Stomach (tissue), 9 donors: ENCODE measurements around the gene STK35. TPM values are rescaled to one million over a fixed set of nuclear protein-coding genes. Genes with fewer than 3 reads are reported as not detected.

ENCODE experiments used
- DNase-seq, 2 donors: peaks; one replicate each; pipeline versions ENCODE4 v3.0.0 to v3.0.0-alpha.2; 2013 to 2019
- H3K27ac ChIP-seq, 5 donors: fragments of 200-600 bp in 4 of 5; sonication (generic) in 4 of 5; one replicate each; pipeline ENCODE4 v1.5.1; 2013 to 2019; ENCODE audit warnings: mild to moderate bottlenecking in 1 of 5, moderate library complexity in 1 of 5
- H3K27me3 ChIP-seq, 3 donors: fragments of 200-600 bp; sonication (generic); one replicate each; pipeline ENCODE4 v1.5.1; 2017 to 2019; ENCODE audit warnings: mixed run types in 1 of 3
- H3K36me3 ChIP-seq, 4 donors: fragments of 200-600 bp; sonication (generic); 1 replicate in 3 of 4; 2 replicates in 1 of 4; pipeline ENCODE4 v1.5.1; 2016 to 2019
- H3K4me1 ChIP-seq, 4 donors: fragments of 200-600 bp; sonication (generic); one replicate each; pipeline ENCODE4 v1.5.1; 2016 to 2019
- H3K4me3 ChIP-seq, 4 donors: fragments of 200-600 bp; sonication (generic) in 3 of 4; one replicate each; pipeline ENCODE4 v1.5.1; 2016 to 2019; ENCODE audit warnings: mild to moderate bottlenecking in 1 of 4
- H3K9me3 ChIP-seq, 4 donors: fragments of 200-600 bp; sonication (generic); one replicate each; pipeline ENCODE4 v1.5.1; 2016 to 2019
- CTCF ChIP-seq, 7 experiments: fragments of 450-650 bp in 4 of 7; fragments of 200-600 bp in 3 of 7; sonication (generic) in 3 of 7; IDR thresholded peaks; one replicate each; pipeline ENCODE4 v1.5.1; 2016 to 2019; ENCODE audit warnings: antibody characterized with exemption in 7 of 7, control low read depth in 2 of 7, mild to moderate bottlenecking in 1 of 7
- EP300 ChIP-seq: sonication (generic); formaldehyde crosslinking; IDR thresholded peaks from one replicate; pipeline ENCODE4 v1.6.1; 2017; ENCODE audit warnings: antibody characterized with exemption
- POLR2A ChIP-seq, 4 donors: fragments of 450-650 bp; IDR thresholded peaks; one replicate each; pipeline ENCODE4 v1.6.1; 2016; ENCODE audit warnings: antibody characterized with exemption in 4 of 4, control low read depth in 2 of 4, mild to moderate bottlenecking in 1 of 4, moderate library complexity in 1 of 4
- POLR2AphosphoS5 ChIP-seq, 3 donors: sonication (generic); formaldehyde crosslinking; IDR thresholded peaks; one replicate each; pipeline ENCODE4 v1.6.1; 2016; ENCODE audit warnings: antibody characterized with exemption in 3 of 3
- WGBS, 5 donors: extraction: QIAGEN DNeasy Blood & Tissue Kit in 3 of 5; methylation state at CpG; one replicate each; pipeline versions ENCODE4 v1.1.5 to v1.1.7; 2013 to 2018; 5-methylcytosine and 5-hydroxymethylcytosine counted together
- intact Hi-C: fragments of 100-400 bp; cut with DNase I; formaldehyde crosslinking; loops from one replicate; pipeline ENCODE4 v1.15.1; 2023; ENCODE audit warnings: low total_unique reads
- polyA plus RNA-seq, 3 donors: library from polyadenylated mRNA; stranded (reverse); fragments of 200-250 nt; gene quantifications; one replicate each; pipeline ENCODE4 v1.2.3, GENCODE V29; 2013
- total RNA-seq, 5 donors: library from RNA; depleted of rRNA; stranded (reverse); fragments of >200 nt; gene quantifications; one replicate each; pipeline versions ENCODE4 v1.1.0 to v1.2.3, GENCODE V29; 2014 to 2016
- donor health status: healthy with polysubstance abuse.
- donor health status: Bipolar disorder and iron deficiency.
- donor health status: healthy.

The STK35 gene
- total and polyA plus RNA-seq, 8 donors = 4.2 to 26.1 (median 9.1) TPM

- Histone ChIP-seq H3K9me3 (no peaks in the 10 kb centered on the region), H3K36me3 (peaks cover 12 to 36% (median 31%) of the 10 kb centered on the region in 4 donors), H3K27me3 (no peaks in the 10 kb centered on the region), H3K27ac (peak overlapping the region in 1 of 5 donors; percentile 16), H3K4me1 (peaks cover 25 to 78% (median 57%) of the 10 kb centered on the region in 4 donors), H3K4me3 (no peak overlapping the region)
- WGBS, 5 donors = 67 to 76% (median 76%) methylated on average over 9 of the region's 9 CpGs
- intact Hi-C loops = no loop called here
- TF ChIP-seq CTCF (IDR thresholded peaks at IDR 0.05) = no peak
- TF ChIP-seq POLR2A (IDR thresholded peaks at IDR 0.05) = no peak
- no peak for TF ChIP-seq EP300
- TF ChIP-seq POLR2AphosphoS5 (IDR thresholded peaks at IDR 0.05) = no peak
- peak in 1 of 2 donors; percentile 12 for DNase-seq
Observed at GRCh38 chr20:2114127-2114959, 12.7 kb downstream of the STK35 start.

DNA sequence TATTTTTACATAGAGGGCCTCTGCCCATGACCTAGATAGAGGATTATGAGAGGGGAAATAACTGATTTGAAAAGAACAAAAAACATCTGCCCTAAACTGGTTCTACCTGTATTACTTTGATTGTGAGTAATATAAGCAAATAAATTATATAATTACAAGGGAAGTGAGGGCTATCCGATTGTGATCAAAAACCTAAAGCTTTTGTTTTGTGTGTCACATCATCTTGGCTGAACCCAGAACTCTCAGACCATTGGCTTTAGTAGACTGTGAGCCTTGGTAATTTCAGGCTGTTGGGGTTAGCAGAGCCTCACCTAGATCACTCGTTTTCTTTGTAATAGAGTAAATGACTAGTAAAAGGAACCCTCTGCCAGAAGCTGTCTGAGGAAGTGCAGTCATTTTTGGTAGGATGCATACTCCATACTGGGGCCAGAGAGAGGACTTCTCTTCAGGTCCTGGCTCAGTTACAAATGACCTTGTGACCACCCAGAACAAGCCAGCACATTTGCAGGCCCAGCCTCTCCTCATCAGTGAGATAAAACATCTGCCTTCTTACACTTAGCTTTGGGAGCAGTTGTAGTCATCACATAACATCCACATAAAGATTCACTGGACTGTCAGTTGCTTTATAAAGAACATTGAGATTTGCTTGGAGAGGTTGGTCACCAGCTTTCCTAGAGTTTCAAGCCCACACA, 13.5 kb downstream of the STK35 start:
- DNase-seq = peak in 1 of 2 donors; percentile 91
- 22 to 37% (median 24%) methylated on average over 2 of the region's 2 CpGs for WGBS, 5 donors
- TF ChIP-seq CTCF (IDR thresholded peaks at IDR 0.05) = no peak
- TF ChIP-seq POLR2AphosphoS5 (IDR thresholded peaks at IDR 0.05) = peak in 2 of 3 donors; percentile 14 to 64
- Histone ChIP-seq H3K27ac (peak overlapping the region in 2 of 5 donors; percentile 5 to 16), H3K36me3 (peaks cover 12 to 36% (median 31%) of the 10 kb centered on the region in 4 donors), H3K27me3 (no peaks in the 10 kb centered on the region), H3K4me3 (no peak overlapping the region), H3K9me3 (no peaks in the 10 kb centered on the region), H3K4me1 (peaks cover 18 to 78% (median 54%) of the 10 kb centered on the region in 4 donors)
- intact Hi-C loops = no loop called here

- no peaks in the 10 kb centered on the region for H3K9me3 ChIP-seq
- intact Hi-C loops = no loop called here
- TF ChIP-seq POLR2A (IDR thresholded peaks at IDR 0.05) (no peak), EP300 (no peak), CTCF (IDR thresholded peaks at IDR 0.05) (no peak), POLR2AphosphoS5 (IDR thresholded peaks at IDR 0.05) (no peak)
- H3K4me3 ChIP-seq = no peak overlapping the region
- peaks cover 12 to 39% (median 31%) of the 10 kb centered on the region in 4 donors for H3K36me3 ChIP-seq
- H3K4me1 ChIP-seq = peaks cover 18 to 79% (median 52%) of the 10 kb centered on the region in 4 donors
- no peak for DNase-seq
- H3K27ac ChIP-seq = no peak overlapping the region
- no peaks in the 10 kb centered on the region for H3K27me3 ChIP-seq
- WGBS, 5 donors = 74 to 86% (median 81%) methylated on average over 9 of the region's 9 CpGs
Observed at GRCh38 chr20:2116170-2116940, 14.7 kb downstream of the STK35 start.

GRCh38 chr20:2118783-2119182, 17.2 kb downstream of the STK35 start:
- DNase-seq = no peak
- no peaks in the 10 kb centered on the region for H3K9me3 ChIP-seq
- intact Hi-C loops = no loop called here
- TF ChIP-seq EP300 = no peak
- no peak for TF ChIP-seq CTCF (IDR thresholded peaks at IDR 0.05)
- no peak for TF ChIP-seq POLR2A (IDR thresholded peaks at IDR 0.05)
- TF ChIP-seq POLR2AphosphoS5 (IDR thresholded peaks at IDR 0.05) = no peak
- 67 to 85% (median 74%) methylated on average over 3 of the region's 3 CpGs for WGBS, 5 donors
- H3K27ac ChIP-seq = no peak overlapping the region
- peaks cover 12 to 39% (median 29%) of the 10 kb centered on the region in 4 donors for H3K36me3 ChIP-seq
- H3K4me3 ChIP-seq = no peak overlapping the region
- H3K27me3 ChIP-seq = no peaks in the 10 kb centered on the region
- peaks cover 25 to 78% (median 49%) of the 10 kb centered on the region in 4 donors for H3K4me1 ChIP-seq
